ENCODE results near the gene CNGA3.

GRCh38 chr2:98369710-98370239 lies 23.5 kb downstream of the CNGA3 start:
- TF ChIP-seq REST (IDR thresholded peaks at IDR 0.05; ENCODE audit: insufficient replicate concordance, low read depth) (no peak), SPI1 (IDR thresholded peaks at IDR 0.05; ENCODE audit: borderline replicate concordance, low read depth) (no peak)
- TF ChIP-seq, protein P1, sequence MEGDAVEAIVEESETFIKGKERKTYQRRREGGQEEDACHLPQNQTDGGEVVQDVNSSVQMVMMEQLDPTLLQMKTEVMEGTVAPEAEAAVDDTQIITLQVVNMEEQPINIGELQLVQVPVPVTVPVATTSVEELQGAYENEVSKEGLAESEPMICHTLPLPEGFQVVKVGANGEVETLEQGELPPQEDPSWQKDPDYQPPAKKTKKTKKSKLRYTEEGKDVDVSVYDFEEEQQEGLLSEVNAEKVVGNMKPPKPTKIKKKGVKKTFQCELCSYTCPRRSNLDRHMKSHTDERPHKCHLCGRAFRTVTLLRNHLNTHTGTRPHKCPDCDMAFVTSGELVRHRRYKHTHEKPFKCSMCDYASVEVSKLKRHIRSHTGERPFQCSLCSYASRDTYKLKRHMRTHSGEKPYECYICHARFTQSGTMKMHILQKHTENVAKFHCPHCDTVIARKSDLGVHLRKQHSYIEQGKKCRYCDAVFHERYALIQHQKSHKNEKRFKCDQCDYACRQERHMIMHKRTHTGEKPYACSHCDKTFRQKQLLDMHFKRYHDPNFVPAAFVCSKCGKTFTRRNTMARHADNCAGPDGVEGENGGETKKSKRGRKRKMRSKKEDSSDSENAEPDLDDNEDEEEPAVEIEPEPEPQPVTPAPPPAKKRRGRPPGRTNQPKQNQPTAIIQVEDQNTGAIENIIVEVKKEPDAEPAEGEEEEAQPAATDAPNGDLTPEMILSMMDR (IDR thresholded peaks at IDR 0.05; ENCODE audit: insufficient read depth, low read length) = no peak

All from HL-60 (cell line).